ENCODE results near the gene KDM3B.
"Not testable (repeated sequence)": the region's sequence is repeated elsewhere in the genome, so short reads cannot be mapped to it uniquely, and the experiment has no call there.

The KDM3B gene, protein sequence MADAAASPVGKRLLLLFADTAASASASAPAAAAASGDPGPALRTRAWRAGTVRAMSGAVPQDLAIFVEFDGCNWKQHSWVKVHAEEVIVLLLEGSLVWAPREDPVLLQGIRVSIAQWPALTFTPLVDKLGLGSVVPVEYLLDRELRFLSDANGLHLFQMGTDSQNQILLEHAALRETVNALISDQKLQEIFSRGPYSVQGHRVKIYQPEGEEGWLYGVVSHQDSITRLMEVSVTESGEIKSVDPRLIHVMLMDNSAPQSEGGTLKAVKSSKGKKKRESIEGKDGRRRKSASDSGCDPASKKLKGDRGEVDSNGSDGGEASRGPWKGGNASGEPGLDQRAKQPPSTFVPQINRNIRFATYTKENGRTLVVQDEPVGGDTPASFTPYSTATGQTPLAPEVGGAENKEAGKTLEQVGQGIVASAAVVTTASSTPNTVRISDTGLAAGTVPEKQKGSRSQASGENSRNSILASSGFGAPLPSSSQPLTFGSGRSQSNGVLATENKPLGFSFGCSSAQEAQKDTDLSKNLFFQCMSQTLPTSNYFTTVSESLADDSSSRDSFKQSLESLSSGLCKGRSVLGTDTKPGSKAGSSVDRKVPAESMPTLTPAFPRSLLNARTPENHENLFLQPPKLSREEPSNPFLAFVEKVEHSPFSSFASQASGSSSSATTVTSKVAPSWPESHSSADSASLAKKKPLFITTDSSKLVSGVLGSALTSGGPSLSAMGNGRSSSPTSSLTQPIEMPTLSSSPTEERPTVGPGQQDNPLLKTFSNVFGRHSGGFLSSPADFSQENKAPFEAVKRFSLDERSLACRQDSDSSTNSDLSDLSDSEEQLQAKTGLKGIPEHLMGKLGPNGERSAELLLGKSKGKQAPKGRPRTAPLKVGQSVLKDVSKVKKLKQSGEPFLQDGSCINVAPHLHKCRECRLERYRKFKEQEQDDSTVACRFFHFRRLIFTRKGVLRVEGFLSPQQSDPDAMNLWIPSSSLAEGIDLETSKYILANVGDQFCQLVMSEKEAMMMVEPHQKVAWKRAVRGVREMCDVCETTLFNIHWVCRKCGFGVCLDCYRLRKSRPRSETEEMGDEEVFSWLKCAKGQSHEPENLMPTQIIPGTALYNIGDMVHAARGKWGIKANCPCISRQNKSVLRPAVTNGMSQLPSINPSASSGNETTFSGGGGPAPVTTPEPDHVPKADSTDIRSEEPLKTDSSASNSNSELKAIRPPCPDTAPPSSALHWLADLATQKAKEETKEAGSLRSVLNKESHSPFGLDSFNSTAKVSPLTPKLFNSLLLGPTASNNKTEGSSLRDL (N-terminal part only)

DNA sequence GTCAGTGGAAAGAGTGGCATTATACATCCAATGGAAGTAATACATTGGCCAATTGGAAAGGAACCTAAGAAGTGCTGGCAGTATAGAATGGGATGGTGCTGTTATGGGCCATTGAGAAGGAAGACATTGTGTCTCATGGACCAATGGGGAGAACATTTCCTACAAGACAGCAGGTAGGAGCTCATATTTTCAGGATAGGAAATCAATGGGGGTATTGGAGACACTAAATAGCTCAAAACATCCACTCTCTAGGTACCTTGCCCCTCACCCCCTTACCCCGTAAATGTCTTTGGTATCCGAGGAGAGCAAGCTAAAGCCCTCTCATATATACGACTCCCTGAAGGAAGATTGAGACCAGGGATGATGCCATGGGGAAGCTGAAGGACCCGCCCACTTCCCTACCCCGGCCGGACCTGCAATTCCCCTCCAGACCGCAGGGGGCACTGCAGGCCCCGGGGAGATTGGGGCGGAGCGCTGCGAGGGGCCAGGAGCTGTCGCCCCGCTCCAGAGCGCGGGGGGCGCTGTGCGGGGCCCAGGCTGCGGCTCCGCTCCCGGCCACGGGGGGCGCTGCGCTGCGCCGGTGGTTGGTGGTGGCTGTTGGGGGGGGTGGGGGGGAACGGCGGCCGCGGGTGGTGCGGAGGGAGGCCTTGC lies at the start of gene KDM3B:
Gene KDM3B (plus strand): TSS at position 615 of the 651 bp plus-strand sequence. CDS start 111 bp downstream, outside the sequence.
- DNase-seq: peak; percentile 90

DNA sequence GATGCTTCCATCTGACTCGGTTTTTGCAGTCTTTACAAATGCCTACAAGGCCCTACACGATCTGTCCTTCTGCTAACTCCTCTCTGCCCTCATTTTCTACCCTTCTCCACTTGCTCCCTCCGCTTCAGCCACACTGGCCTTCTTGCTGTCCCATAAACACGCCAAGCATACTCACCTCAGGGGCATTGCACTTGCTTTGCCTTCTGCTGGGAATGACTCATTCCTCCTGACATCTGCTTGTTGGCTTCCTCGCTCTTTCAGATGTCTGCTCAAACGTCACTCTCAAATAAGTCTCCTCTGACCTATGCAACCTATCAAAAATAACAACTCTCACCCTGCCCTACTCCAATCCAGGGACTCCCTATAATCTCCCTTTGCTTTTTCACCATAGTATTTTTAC lies 49.1 kb upstream of the KDM3B start:
- DNase-seq: no peak

DNA sequence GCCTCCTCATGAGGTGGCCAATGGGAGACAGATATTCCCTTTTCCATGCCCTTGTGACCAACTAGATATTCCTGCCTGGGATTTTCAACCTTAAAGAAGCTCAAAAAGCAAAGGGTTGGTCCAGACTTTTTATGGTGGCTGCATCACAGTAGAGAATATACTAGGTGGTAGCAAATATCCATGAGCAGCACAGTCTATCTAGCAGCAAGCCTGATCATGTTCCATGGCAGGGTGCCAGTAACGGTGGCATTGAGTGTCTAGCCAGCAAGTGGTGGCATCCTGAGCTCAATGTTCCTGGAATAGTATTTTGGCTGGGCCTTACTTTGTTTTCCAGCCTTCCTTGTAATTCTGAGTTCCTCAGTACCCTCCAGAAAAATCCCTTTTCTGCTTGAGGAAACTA lies 46.7 kb upstream of the KDM3B start:
- no peak for DNase-seq

DNA sequence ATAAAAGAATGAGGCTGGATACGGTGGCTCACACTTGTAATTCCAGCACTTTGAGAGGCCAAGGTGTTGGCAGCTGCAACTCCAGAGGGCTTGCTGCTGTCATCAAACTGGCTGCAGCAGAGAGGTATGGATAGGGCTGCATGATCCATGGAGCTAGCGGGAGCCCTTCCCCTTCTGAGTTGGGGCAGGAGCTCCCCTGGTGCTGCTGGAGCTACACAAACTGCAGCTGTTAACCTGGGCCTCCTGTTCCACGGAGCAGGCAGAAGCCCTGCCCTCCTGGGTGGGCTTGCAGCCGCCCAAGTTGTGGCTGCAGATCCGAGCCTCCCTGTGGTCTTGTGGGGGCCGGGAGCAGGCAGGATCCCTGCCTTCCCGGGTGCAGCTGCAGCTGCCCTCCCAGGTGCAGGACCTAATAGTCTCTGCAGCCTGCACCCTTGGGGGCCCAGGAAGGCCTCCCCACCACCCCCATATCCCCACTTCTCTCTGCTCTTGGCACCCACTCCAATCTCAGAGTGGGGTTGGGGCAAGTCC lies 36.7 kb upstream of the KDM3B start:
- DNase-seq: no peak

DNA sequence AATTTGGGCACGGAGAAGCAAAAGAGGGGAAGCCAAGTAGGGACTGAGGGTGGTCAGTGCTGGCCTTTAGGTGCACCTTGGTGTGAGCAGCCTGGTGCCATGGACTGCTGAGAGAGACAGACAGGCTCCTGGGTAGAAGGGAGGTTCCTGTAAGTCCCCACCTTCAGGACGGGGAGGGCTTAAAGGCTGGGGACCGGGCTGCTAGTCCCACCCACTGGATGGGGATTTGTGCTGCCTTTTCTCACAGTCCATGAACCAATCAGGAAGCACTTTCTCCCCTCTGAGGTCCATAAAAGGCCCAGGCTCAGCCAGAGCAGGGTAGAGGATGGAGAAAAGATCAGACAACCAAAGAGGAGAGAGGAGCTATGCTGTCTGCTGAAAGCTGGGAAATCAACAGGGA lies 36.1 kb upstream of the KDM3B start:
- DNase-seq: no peak

DNA sequence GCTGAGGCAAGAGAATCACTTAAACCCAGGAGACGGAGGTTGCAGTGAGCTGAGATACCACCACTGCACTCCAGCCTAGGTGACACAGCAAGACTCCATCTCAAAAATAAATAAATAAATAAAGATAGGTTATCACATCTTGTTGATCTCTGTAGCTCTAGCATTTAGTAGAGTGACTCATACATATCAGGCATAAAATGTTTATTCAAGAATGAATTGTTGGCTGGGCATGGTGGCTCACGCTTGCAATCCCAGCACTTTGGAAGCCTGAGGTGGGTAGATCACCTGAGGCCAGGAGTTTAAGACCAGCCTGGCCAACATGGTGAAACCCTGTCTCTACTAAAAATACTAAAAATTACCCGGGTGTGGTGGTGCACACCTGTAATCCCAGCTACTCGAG lies 34.3 kb upstream of the KDM3B start:
- DNase-seq: not testable (repeated sequence)

DNA sequence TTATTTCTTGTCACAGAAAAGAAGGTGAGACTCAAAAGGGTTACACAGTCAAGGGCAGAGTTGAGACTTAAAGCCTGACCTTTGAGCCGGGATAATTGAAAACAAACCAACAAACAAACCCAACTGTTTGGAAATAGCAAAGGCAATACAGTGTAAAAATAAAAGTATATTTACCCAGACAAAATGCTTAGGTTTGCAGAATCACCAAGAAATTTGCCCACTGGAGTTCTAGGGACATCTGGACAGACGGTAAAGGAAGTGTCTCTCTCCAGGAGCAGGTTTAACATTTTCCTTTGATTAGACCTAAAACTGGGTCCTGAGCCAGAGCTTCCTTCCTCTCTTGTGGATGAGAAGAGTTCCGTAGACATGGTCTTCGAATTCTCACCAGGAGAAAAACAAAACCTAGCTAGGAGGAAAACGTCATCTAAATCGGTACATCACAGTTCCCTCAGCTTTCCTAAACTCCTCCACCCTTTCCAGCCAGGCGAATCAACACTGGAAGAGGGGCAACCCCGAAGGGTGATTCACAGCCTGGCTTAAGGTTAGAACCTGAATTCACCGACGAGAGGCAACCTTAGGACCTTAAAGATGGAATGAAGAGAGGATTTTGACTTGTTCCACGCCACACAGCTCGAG lies 21.6 kb upstream of the KDM3B start:
- no peak for DNase-seq

DNA sequence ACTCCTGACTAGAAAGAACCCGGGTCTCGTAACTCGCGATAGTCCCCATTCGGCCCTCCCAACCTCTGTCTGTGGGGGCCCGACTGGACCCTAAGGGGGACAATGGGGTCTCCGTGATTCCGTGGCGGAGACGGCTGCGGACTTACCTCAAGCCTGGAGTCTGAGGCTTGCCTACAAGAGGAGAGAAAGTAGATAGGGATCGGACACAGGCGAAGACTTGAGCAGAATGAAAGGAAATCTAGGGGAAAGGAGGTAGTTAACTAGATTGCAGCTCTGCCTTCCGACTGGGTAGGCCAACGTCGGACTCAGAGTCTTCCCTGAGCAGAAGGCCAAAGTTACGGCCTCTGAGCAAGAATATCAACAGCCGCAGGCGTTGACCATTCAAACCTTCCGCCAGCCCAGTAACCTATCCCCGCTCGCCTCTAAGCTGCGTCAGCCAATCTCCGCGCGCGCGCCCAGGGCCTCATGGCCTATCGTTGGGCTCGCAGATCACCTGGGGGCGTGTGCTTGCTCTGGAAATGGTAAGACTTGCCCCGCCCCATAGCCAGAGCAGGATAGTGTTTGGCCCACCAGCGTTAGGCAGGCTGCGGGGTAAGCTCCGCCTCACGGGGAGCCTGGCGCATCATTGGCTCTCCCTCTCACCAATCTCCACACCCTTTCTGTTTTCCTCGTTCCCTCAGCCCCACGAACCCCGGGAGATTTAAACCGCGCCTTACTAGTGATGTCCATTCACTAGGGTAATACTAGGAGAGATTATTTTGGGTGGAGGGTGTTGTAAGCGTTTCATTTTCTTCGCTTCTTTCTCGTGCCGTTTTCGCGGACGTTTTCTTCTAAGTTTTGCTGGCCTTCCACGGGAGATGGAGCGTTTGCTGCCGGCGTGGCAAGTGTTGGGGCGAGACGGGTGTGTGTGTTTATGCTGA lies 20.8 kb upstream of the KDM3B start, which contains the start of gene CDC25C:
Gene CDC25C (minus strand): TSS at position 356 of the 920 bp plus-strand sequence. CDS start 624 bp downstream, outside the sequence.
- DNase-seq: peak; percentile 95

DNA sequence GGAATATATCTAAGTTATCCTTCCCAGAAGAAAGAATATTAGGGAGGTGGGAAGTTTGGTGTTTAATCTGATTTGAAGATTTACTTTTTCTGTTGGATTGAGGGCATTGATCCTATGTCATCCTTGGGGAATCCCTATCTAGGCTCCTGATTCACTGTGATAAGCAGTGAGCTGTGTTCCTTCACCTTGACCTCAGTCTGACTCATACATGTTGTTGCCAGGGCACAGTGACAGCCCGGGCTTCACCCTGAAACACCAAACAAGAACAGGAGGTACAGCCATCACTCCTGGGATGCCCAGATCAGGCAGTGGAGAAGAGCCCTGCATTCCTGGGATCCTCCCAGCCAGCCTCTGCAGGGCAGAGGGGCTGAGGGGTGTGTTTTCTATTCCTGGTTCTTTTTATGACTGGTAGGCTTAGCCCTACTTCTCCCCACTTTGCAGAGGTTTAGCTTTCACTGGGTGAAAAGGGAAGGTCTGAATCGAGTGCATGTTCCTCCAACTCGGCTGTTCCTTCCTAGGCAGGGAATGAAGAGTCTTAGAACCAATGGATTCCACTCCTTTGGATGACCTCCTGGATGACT lies 17.5 kb upstream of the KDM3B start:
- DNase-seq: no peak

DNA sequence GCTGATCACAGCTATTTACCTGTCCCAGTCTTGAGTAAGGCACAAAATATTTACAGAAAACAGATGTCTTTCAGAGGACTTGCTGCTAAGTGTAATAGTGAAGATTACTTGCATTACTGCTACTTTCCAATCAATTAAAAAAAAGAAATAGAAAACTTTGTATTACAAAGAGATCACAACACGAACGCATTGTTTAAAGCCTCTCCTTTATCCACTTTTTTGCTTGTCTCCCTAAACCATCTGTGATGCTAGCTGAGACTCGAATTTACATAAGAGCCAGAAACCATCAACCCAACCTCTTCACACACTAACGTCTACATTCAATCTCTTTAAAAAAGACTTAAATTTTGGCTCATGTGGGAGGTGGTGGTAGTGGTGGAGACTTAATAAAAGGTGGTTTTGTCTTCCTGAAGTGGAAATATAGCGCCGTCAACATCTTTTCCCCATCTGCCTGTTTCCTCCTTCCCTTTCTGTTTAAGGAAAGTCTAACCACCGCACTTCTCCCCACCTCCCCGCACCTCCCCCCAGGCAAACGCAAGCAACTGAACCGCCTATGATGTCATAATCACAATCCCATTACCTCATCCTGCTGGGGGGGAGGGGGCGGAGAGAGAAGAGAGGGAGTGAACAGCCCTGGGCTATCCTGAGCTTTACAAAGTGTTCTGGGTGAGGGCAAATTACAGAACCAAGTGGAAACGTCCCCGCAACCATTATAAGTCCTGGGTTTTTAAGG lies 15.4 kb upstream of the KDM3B start:
- DNase-seq: no peak

DNA sequence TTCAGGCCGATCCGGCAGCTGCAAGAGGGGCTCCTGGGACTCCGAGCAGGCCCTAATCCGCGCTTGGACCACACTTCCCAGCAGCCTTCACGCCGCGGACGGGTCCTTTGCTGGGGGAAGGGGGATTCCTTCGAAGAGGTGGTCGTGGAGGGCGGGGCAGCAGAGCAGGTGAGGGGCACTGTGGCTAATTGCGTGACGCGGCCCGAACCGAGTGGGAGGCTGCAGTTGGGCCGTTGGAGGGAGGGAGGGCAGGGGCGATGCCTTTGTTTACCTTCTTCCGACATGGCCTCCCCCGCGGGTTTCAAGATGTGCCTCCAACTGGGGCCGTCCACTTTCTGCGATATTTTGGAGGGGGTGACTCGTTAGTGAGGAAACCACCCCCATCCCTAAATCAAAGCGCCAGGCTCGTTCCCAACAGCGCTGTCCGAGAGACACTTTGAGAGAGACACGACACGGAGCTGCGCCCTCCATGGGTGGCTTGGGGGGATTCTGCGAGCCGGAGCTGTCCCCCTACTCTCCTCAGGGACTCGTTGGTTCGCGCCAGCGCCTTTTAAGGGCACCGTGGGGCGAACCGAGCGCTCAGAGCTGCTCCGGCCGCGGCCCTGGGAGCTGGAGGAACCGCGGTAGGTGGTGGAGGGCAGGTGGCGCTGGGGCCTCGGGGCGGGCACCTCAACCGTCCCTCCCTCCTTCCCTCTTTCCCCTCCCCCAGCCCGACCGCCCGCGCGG lies 14.6 kb upstream of the KDM3B start, which contains the start of gene FAM53C:
Gene FAM53C (plus strand): TSS at position 582 of the 726 bp plus-strand sequence. CDS start 3,070 bp downstream, outside the sequence.
- peak; percentile 91 for DNase-seq

DNA sequence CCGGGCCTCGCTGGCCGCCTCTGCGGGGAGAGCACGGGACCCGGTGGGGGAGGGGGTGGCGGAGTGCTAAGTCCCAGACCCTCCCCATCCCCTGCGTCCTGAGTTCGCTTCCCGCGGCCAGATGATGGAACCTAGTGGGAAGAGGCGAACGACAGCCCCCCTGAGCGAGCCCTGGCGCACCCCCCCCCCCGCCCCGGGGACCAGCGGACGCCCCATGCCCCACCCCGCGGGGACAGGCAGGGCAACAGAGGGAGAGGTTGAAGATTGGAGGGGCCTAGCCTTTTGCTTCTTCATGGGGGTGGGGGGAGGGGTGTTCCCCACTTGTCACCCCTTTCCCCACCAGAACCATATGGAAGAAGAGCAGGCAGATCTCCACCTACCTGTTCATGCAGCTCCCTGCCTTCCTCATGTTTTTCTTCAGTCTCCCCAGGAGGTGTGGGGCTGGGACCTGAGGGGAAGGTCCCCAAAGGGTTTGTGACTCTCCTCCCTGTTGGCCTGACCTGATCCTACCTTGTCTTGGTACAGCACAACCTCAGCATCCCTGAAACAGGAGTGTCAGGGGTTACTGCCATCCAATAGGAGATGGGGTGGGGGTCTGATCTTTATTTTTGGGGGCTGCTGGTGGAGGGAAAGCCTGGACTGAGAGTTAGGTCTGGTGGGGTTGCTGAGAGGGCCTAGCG lies 13.9 kb upstream of the KDM3B start:
- no peak for DNase-seq

DNA sequence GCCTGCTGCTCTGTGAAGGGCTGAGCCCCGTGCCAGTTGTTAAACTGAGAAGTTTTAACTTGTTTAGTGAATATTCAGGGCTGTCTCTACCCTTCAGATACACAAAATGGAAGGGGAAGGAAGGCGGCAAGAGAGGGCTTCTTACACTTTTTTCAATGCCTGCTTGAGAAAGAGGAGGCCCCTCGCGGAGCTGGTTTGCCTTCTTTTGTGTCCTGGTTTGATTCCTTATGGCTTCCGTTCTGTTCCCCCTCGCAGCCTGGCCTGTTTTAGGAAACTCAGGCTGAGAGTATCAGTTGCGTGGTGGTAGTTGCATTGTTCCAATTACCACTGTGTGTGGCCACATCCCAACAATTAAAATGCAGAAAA lies 13.4 kb upstream of the KDM3B start:
- DNase-seq: no peak

DNA sequence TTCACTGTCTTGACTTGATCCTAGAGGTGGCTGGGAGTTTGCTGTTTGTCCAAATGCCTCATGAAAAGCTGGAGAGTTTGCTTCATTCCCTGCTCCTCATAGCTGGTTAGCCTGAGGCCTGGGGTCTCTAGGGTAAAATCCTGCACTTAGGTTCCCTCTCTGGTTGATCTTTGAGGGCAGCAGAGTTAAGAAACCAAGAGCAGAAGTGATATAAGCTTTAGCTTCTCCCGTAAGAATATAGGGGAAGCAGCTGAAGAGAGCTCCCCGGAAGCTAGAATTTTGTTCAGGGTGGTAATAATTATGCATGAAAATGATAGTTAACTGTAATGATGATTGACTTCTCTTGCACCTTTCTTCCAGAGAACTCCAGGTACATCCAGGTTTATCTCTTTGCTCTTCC lies 13.0 kb upstream of the KDM3B start:
- no peak for DNase-seq

DNA sequence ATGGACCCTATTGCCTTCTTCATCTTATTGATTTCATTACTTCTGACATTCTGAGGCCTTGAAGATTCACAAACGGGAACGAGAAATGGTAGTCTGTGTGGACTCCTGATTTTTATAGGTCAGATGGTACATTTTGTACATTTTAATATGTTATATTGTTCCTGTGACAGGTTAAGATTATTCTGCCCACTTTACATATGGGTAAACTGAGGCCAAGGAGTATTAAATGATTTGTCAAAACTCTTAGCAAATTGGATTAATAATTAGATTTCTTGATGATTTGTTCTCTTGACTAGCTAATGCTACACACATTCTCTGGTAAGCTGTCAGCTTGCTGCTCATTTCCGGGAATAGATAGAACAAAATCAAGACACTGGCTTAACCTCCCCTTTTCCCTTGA lies 12.5 kb upstream of the KDM3B start:
- DNase-seq: no peak

DNA sequence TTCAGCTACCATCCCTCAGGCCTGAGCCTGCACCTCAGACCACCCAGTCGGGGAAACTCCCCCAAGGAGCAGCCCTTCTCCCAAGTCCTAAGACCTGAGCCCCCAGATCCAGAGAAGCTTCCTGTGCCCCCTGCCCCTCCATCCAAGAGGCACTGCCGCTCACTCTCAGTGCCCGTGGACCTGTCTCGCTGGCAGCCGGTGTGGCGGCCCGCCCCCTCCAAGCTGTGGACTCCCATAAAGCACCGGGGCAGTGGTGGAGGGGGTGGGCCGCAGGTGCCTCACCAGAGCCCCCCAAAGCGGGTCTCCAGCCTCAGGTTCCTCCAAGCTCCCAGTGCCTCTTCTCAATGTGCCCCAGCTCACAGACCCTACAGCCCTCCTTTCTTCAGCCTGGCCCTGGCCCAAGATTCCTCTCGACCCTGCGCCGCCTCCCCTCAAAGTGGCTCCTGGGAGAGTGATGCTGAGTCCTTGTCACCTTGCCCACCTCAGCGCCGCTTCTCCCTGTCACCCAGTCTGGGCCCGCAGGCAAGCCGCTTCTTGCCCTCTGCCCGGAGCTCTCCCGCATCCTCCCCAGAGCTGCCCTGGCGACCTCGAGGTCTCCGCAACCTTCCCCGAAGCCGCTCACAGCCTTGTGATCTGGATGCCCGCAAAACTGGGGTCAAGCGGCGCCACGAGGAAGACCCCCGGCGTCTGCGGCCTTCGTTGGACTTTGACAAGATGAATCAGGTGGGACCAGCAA lies 7.4 kb upstream of the KDM3B start:
- no peak for DNase-seq

DNA sequence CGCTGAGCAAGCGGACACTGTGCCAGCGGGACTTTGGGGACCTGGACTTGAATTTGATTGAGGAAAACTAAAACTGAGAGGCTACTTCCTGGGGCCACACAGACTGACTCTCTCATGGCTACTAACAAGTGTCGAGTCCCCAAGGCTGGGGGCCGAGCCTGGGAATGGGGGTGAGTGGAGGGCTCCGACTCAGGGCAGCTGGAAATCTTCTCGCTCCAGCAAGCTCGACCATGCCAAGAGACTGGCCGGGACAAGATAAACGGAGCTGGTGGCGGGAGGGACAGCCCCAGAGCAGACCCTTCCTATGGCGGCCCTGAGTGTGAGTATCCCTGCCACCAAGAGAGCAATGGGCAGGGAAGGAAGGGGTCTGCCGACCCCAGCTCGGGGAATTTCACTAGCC lies 5.6 kb upstream of the KDM3B start:
- no peak for DNase-seq
